Thoracic aorta (tissue), 2 donors: ENCODE measurements around the gene SNAP23. TPM values are rescaled to one million over a fixed set of nuclear protein-coding genes. Genes with fewer than 3 reads are reported as not detected.

Experiments
- ATAC-seq: fragments of 150-250 bp; one replicate; pipeline ENCODE4 v1.8.0; 2017; ENCODE audit warnings: low read depth; ENCODE audit not compliant: insufficient number of reproducible peaks, low FRiP score
- DNase-seq: peaks from one replicate; pipeline ENCODE4 v3.0.0-alpha.2; 2020; ENCODE audit warnings: low spot score
- H3K27ac ChIP-seq, 2 donors: fragments of 200-600 bp; sonication (generic); 1 replicate in 1 of 2; 2 replicates in 1 of 2; pipeline ENCODE4 v1.5.1; 2016; ENCODE audit warnings: mild to moderate bottlenecking in 2 of 2, moderate library complexity in 2 of 2
- H3K27me3 ChIP-seq: fragments of 200-600 bp; sonication (generic); replicated peaks from 2 replicates; pipeline ENCODE4 v1.6.0; 2016; ENCODE audit warnings: mild to moderate bottlenecking; ENCODE audit not compliant: insufficient read depth
- H3K36me3 ChIP-seq: fragments of 200-600 bp; sonication (generic); one replicate; pipeline ENCODE4 v1.5.1; 2016
- H3K4me1 ChIP-seq, 2 donors: fragments of 200-600 bp; sonication (generic); 1 replicate in 1 of 2; 2 replicates in 1 of 2; pipeline versions ENCODE4 v1.5.1 to v1.6.0; 2016; ENCODE audit warnings: low read depth in 2 of 2, mild to moderate bottlenecking in 1 of 2; ENCODE audit not compliant: control insufficient read depth in 1 of 2
- H3K4me3 ChIP-seq: fragments of 200-600 bp; sonication (generic); 2 replicates; pipeline ENCODE4 v1.5.1; 2016; ENCODE audit warnings: mild to moderate bottlenecking
- H3K9me3 ChIP-seq: fragments of 200-600 bp; sonication (generic); 2 replicates; pipeline ENCODE4 v1.5.1; 2016
- CTCF ChIP-seq: fragments of 200-600 bp; sonication (generic); IDR thresholded peaks from one replicate; pipeline ENCODE4 v1.5.1; 2019; ENCODE audit warnings: antibody characterized with exemption
- total RNA-seq, 2 donors: library from RNA; depleted of rRNA; stranded (reverse); fragments of >200 nt; gene quantifications; one replicate each; pipeline versions ENCODE4 v1.1.0 to v1.2.3, GENCODE V29; 2016

Gene SNAP23
- total RNA-seq, 2 donors from 2014 or later: 68.8 to 73.7 TPM

GRCh38 chr15:42581272-42581730, 85.9 kb downstream of the SNAP23 start:
- Histone ChIP-seq H3K27ac (peak overlapping the region; percentile 82), H3K9me3 (no peaks in the 10 kb centered on the region), H3K36me3 (no peaks in the 10 kb centered on the region), H3K4me1 (peaks cover 40 to 86% of the 10 kb centered on the region in 2 donors), H3K4me3 (peak overlapping the region; percentile 67), H3K27me3 (no peaks in the 10 kb centered on the region)
- DNase-seq (peak; percentile 45), ATAC-seq (peak; percentile 63)
- TF ChIP-seq CTCF: no peak

Other genes starting within 250 kb of the SNAP23 start
- 10 to 100 TPM; 32.0 to 78.8 TPM for gene GANC, start 222.4 kb upstream of the SNAP23 start, total RNA-seq
- gene TMEM87A, start 222.2 kb upstream of the SNAP23 start, total RNA-seq: 10 to 100 TPM; 39.8 to 94.4 TPM
- gene CAPN3, start 136.1 kb upstream of the SNAP23 start, total RNA-seq: 10 to 100 TPM; 19.8 to 37.0 TPM
- 10 to 100 TPM; 77.4 to 83.8 TPM for gene ZNF106, start 4.5 kb upstream of the SNAP23 start, total RNA-seq
- 10 to 100 TPM; 13.9 to 15.3 TPM for gene LRRC57, start 53.2 kb downstream of the SNAP23 start, total RNA-seq
- 10 to 100 TPM; 34.8 to 49.3 TPM for gene HAUS2, start 53.2 kb downstream of the SNAP23 start, total RNA-seq
- gene STARD9, start 80.0 kb downstream of the SNAP23 start, total RNA-seq: 10 to 100 TPM; 59.8 to 67.8 TPM
- gene CDAN1, start 241.5 kb downstream of the SNAP23 start, total RNA-seq: 10 to 100 TPM; 16.2 to 19.1 TPM